NCI-H2029 (cell line): ENCODE results near the gene C12orf42.
A peak's percentile ranks its signal among the peaks of the same experiment; 100 is the strongest.

ENCODE experiments used
- DNase-seq: peaks from one replicate; lab custom pipeline; 2025; lab: John Stamatoyannopoulos, UW

C12orf42 gene

GRCh38 chr12:103495469-103496456 is at the start of gene C12orf42:
C12orf42 (minus strand) TSS chr12:103495968; CDS start chr12:103478426, 17,542 bp downstream.
- peak; percentile 63 for DNase-seq

- DNase-seq: no peak
Observed at GRCh38 chr12:103542078-103542477, 46.3 kb upstream of the C12orf42 start.

- DNase-seq: no peak
Observed at GRCh38 chr12:103540319-103540718, 44.6 kb upstream of the C12orf42 start.

DNA sequence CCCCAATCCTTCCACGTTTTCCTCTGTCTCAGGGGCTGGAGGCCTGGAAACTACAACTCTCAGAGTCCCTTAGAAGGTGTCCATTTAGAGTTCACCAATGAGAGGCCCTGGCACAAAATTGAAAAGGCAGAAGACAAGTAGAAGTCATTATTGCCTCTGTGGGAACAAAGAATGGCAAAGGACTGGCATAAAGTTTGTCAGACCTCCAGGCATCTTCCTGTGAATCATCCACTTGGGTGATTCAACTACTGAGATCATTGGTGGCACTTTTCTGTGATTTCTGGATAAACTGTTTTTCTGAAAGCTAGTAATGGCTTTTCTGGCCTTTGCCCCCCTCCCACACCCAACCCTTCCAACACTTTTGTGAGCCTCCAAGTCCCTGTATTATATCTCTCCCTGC is 42.6 kb upstream of the C12orf42 start:
- no peak for DNase-seq

DNA sequence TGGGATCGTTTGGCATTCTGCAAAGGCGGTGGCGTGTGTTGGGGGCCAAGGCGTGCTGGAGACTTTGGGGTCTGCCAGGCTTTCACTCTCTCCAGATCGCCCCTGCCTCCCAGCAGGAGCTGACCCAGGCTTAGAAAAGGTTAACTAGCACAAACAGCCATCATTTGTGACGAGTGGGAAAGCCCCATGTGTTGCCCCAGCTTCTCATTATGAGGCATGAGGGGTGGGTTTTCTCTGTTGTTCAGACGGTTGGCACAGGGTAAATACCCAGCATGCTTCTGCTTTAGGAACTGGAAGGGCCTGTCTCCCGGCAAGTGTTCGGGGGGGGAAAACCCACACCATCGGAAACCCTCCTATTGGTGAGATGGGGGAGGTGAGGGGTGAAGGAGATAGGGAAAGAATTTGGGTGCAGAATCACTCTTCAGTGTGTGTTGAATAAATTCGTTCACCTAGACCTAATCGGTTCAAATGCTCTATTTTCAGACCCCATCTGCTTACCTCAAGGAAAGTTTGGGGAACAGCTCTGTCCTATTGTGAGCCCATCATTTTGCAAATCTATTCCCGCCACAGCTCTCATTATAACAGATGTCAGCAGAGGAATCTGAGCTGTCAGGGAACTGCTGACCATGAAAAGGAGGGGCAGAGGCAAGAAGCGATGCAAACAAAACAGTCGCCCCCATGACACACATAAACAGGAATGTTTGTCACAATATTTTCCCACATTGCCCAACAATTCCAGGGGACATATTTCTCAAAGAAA is 34.7 kb upstream of the C12orf42 start:
- DNase-seq: no peak

DNA sequence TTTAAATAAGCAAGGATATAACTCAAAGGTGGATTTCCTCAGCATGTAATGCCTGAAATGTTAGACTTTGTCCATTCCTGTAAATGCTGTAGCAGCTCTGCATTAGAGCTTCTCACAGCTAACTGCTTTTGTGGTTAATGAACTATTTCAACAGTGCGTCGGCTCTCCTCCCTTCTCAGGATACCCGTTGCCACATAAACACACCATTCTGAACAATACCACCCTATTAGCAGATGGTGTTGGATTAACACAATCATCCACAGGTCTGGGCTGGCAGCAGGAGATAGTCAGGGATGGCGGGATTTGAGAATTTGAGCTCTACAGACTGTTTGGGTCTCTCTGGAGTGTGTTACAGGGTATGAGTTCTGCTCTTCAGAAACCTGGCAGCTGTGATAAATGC is 33.5 kb upstream of the C12orf42 start:
- no peak for DNase-seq

DNA sequence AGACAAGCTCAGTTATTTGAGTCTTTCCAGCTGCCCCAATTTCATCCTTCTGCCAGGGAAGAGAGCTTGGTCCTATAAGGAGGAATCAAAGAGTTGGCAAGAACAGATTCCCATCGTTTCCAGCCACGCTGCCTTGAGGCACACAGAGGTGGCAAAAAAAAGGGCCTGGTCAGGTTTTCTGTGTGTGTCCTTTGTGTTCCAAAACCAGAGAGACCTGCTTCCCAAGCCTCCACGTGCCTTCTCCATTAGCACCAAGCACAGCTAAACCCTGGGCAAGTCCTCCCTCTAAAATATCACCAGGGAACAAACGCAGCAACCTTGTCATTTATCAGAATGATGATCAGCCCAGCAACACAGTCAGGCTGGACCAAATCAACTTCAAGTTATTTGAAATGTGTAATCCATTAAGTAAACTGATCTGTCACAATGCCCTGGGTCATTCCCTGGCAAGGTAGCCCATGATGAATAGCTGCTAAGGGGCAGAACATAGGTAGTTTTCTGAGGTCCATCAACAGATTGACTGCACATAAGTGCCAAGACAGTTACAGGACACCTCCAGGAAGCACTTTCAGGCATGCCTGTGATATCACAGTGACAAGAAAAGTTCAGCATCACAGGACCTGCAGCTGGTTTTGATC is 28.6 kb upstream of the C12orf42 start:
- DNase-seq: no peak

DNA sequence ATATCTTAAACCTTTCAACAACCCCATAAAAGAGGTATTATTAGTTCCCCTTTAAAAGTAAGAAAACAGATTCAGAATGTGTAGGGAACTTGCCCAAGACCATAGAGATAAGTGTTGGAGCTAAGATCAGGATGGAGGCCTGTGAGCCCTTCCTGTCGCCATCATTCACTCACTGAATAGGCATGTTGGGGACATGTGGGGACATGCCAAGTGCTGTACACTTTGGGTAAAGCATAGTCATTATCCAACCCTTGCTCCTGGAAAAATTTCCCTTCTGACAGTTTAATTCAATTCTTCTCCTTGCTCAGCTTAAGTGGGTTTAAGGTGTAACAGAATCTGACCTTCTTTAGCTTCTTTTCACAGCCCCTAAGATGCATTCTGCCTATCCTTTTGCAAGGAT is 28.0 kb upstream of the C12orf42 start:
- no peak for DNase-seq

GRCh38 chr12:103520686-103521215 is 25.0 kb upstream of the C12orf42 start:
- no peak for DNase-seq

- DNase-seq: no peak
Observed at GRCh38 chr12:103519632-103520031, 23.9 kb upstream of the C12orf42 start.

- no peak for DNase-seq
Observed at GRCh38 chr12:103518899-103519298, 23.1 kb upstream of the C12orf42 start.

DNA sequence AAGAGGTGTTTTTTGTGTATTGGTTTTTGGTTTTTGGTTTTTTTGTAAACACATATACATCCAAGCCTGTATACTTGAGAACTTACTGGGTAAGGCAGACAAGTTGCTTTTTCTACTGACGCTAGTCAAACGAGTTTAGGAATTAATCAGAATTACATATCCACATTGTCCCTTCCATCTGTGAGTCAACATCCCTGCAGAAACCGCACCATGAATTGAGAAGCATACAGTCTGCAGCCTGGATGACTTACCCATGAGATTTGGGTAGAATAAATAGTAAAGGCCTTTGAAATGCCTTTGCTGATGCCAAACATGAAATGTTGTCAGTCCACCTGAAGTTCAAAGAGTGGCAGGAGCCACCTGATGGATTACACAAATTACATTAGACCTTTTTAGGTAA is 21.4 kb upstream of the C12orf42 start:
- DNase-seq: no peak

- DNase-seq: no peak
Observed at GRCh38 chr12:103515341-103515740, 19.6 kb upstream of the C12orf42 start.

DNA sequence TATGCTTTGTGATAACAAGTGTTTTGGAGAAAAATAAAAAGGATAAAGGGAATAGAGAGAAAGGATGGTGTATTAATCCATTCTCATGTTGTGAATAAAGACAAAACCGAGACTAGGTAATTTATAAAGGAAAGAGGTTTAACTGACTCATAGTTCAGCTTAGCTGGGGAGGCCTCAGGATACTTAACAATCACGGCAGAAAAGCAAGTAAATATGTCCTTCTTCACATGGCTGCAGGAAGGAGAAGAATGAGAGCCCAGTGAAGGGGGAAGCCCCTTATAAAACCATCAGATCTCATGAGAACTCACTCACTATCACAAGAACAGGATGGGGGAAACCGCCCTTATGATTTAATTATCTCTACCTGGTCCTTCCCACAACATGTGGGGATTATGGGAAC is 18.1 kb upstream of the C12orf42 start:
- no peak for DNase-seq

DNA sequence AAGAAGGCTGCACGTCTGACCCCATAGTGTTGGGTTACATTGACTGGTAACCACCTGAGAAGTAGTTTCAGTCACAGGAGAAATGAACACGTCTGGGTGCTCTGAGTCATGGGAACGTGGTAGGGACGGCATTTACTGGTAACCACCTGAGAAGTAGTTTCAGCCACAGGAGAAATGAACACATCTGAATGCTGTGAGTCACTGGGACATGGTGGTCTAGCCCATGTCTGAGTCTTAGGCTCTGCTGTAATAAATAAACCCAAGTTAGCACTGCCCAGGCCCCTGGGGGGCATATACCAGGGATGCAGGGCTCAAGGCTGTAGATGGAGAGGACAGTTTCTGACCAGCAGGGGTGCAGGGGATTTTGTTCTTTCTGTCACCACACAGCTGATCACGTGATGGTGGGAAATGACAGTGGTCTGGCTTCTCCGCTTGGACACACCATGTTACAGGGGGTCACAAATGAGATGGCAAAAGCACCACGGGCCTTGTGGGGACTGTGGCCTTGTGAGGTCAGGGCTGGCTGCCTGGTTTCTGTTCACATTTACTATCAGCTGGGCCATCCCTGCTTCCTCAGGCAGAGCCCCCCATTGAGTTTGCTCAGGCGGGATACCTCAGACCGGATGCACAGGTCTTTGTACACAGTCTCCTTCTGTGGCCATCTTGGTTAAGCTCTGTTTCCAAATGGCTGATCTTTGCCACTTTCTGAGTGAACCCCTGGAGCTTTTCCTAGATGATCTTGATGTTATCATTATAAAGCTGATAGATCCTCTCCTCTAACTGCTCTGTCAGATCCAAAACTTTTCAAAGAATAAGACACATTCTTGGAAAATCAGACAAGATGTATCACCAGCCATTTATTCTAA is 9.8 kb upstream of the C12orf42 start:
- DNase-seq: no peak

- DNase-seq: no peak
Observed at GRCh38 chr12:103504606-103505005, 8.8 kb upstream of the C12orf42 start.

DNA sequence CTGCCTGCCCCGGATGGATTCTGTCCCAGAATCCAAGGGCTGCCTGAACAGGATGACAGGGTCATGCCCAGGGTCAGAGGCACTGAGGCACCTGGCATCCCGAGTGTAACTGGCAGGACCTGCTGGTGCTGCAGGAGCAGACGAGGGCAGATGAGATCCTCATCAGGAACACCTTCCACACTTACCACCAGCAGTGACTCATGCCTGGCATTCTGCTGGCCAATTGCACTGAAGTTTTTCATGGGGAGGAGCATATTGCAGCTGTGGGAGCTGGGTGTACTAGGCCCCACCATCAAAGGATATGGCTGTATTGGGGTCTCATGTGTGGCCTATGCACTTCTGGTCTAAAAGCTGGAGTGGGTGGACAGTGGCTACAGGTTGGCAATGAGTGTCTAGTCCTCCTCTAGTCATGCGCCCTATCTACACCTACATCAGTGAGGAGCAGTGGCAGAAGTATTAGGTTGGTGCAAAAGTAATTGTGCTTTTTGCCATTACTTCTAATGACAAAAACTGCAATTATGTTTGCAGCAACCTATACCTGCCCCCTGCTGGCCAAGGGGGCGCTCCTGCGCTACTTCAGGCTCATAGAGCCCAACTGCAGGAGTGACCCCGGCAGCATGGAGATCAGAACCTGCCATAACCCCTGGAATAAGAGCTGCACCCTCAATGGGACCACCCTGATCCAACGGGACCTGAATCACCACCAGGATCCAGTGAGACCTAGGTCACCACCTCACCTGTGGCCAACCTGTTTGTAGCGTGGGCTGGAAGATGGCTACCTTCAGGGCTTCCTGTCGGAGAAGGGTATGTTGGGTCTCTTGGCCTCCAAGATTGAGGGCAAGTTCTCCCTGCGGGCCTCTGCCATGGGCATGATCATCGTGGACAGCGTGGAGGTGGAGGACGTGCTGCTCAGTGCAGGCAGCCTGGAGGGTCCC is 8.0 kb upstream of the C12orf42 start:
- peak; percentile 29 for DNase-seq

- DNase-seq: no peak
Observed at GRCh38 chr12:103501447-103501846, 5.7 kb upstream of the C12orf42 start.

DNA sequence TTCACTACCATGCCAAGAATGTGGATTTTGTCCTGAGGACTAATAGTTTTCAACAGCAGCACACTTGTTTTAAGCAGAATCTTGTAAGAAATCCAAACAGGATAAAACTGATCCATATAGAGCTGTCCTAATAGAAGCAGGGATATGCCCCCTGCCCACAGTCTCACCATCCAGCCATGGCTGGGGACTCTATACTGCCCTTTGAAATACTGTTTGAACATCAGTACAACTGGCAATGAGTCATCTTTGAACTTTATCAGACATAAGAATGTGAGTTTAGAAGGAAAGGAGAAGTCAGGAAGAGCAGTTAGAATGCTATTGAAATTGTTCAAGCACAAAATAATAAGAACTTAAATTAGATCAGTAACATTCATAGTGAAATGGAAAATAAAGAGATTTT is 3.8 kb upstream of the C12orf42 start:
- no peak for DNase-seq

GRCh38 chr12:103498990-103499389 is 3.2 kb upstream of the C12orf42 start:
- DNase-seq: no peak
